KMS-11 (cell line): ENCODE data around the gene DNASE1L2.
"Not testable (repeated sequence)": the region's sequence is repeated elsewhere in the genome, so short reads cannot be mapped to it uniquely, and the experiment has no call there.

ENCODE experiments used
- H2AFZ ChIP-seq: fragments of 200-600 bp; sonication (generic); 2 replicates; pipeline ENCODE4 v1.6.1; 2016; ENCODE audit warnings: antibody characterized with exemption, mixed run types, low read depth
- H3K27ac ChIP-seq: fragments of 200-600 bp; sonication (generic); 2 replicates; pipeline ENCODE4 v1.6.1; 2016; ENCODE audit warnings: mild to moderate bottlenecking, mixed run types
- H3K27me3 ChIP-seq: fragments of 200-600 bp; sonication (generic); 2 replicates; pipeline ENCODE4 v1.6.1; 2017; ENCODE audit warnings: mild to moderate bottlenecking, low read depth, mixed run types, moderate library complexity; ENCODE audit not compliant: insufficient read depth
- H3K36me3 ChIP-seq: fragments of 200-600 bp; sonication (generic); 2 replicates; pipeline ENCODE4 v1.6.1; 2017; ENCODE audit warnings: mild to moderate bottlenecking, mixed run types; ENCODE audit not compliant: insufficient read depth
- H3K4me1 ChIP-seq: fragments of 200-600 bp; sonication (generic); 2 replicates; pipeline ENCODE4 v1.6.1; 2016; ENCODE audit warnings: mild to moderate bottlenecking, low read depth, mixed run types; ENCODE audit not compliant: poor library complexity, severe bottlenecking
- H3K4me2 ChIP-seq: fragments of 200-600 bp; sonication (generic); 2 replicates; pipeline ENCODE4 v1.7.0; 2016; ENCODE audit warnings: mild to moderate bottlenecking, mixed run types
- H3K4me3 ChIP-seq: fragments of 200-600 bp; sonication (generic); IDR thresholded peaks from 2 replicates; pipeline ENCODE4 v1.6.1; 2017; ENCODE audit warnings: low read depth, low read length, mixed read lengths; ENCODE audit not compliant: insufficient read depth
- H3K79me2 ChIP-seq: fragments of 200-600 bp; sonication (generic); 2 replicates; pipeline ENCODE4 v1.6.1; 2016; ENCODE audit warnings: low read depth, mixed run types; ENCODE audit not compliant: insufficient read depth
- H3K9ac ChIP-seq: fragments of 200-600 bp; sonication (generic); 2 replicates; pipeline ENCODE4 v1.6.1; 2016; ENCODE audit warnings: mild to moderate bottlenecking, mixed run types
- H4K20me1 ChIP-seq: fragments of 200-600 bp; sonication (generic); 2 replicates; pipeline ENCODE4 v1.6.1; 2016; ENCODE audit warnings: mild to moderate bottlenecking, mixed run types; ENCODE audit not compliant: insufficient read depth
- CTCF ChIP-seq: fragments of 200-600 bp; sonication (generic); conservative IDR thresholded peaks from 2 replicates; pipeline ENCODE4 v1.6.1; 2017; ENCODE audit warnings: low read depth, mild to moderate bottlenecking, antibody characterized with exemption, low read length, moderate library complexity, mixed read lengths

The DNASE1L2 gene

DNA sequence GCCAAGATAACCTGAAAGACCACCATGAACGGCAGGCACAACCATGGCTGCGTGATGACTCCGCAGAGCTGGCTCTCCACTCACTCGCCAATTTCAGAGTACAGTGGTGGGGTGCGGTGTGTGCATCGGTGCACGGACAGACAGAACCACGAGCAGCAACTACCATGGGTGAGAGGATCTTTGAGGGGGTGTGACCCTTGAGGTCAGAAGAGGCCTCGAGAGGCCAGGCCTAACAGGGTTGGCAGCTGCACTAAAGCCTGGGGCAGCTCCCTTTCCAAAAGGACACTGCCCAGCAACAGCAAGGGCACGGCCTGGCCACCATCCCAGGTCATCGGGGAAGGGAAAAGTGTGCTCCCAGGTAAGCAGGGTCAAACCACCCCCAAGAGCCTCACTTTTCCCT, 17.0 kb downstream of the DNASE1L2 start:
- H3K4me2 ChIP-seq, result no peak overlapping the region
- H3K27ac ChIP-seq, result peak overlapping the region; percentile 88; the same call in 1 of the 2 replicates
- H3K4me3 ChIP-seq, result no peak overlapping the region
- no peak overlapping the region for H3K9ac ChIP-seq
- peaks cover 29% of the 10 kb centered on the region for H3K4me1 ChIP-seq
- H2AFZ ChIP-seq, result no peak overlapping the region
- H3K36me3 ChIP-seq, result peaks cover 32% of the 10 kb centered on the region; the same call in 1 of the 2 replicates
- H3K27me3 ChIP-seq, result no peaks in the 10 kb centered on the region
- no peak for TF ChIP-seq CTCF
- H3K79me2 ChIP-seq, result peaks cover 31% of the 10 kb centered on the region
- H4K20me1 ChIP-seq, result no peaks in the 10 kb centered on the region

DNA sequence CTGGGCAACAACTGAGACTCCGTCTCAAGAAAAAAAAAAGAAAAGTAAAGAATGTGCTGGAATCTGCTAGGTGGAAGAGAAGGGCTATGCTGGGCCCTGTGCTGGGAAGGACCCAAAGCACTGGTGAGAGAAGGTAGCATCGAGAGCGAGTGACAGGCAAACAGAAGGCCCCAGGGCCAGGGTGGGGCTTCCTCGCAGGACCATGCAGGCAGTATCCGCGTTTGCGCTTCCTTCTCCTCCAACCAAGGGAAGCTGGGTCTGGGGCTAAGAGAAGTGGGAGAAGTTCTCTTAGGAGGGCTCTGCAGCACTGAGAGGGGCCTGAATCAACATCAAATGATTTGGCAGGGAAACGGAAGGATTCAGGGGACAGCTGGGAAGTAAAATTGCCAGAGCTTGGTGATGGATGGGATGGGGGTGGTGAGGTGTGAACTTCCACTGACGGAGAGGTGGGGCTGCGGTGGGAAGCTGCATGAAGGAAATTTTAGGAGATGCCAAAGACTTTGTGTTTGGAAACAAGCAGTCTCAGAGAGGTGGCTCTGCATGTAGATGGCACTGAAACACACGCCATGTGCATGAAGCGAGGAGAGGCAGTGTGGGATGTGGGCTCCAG, 20.4 kb downstream of the DNASE1L2 start:
- Histone ChIP-seq H3K36me3 (peaks cover 42% of the 10 kb centered on the region; the same call in 1 of the 2 replicates), H3K4me2 (no peak overlapping the region), H4K20me1 (no peaks in the 10 kb centered on the region), H3K27me3 (no peaks in the 10 kb centered on the region), H3K4me3 (no peak overlapping the region), H3K4me1 (peaks cover 14% of the 10 kb centered on the region), H3K79me2 (peaks cover 34% of the 10 kb centered on the region; the same call in 1 of the 2 replicates), H3K27ac (no peak overlapping the region), H3K9ac (no peak overlapping the region), H2AFZ (no peak overlapping the region)
- no peak for TF ChIP-seq CTCF

DNA sequence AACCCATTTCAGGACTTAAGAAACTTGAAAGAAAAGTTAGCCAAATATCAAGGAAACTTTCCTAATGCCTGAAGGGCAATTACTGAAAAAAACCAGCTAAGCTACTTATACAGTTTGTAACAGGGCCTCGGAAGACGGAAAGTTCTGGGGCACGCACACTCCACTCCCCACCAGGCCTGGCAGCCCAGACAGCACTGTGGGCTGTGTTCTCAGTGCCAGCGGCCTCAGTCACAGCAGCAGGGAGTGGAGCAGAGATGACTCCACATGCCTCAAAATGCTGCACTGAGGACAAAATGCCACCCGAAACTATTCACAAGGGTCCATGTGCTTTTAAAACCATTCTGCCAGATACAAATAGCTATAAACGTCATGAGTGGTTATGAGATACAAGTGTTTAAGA, 21.5 kb downstream of the DNASE1L2 start:
- no peak overlapping the region for H3K27ac ChIP-seq
- no peak overlapping the region for H2AFZ ChIP-seq
- H4K20me1 ChIP-seq, result no peaks in the 10 kb centered on the region
- peaks cover 3% of the 10 kb centered on the region for H3K4me1 ChIP-seq
- H3K4me3 ChIP-seq, result no peak overlapping the region
- 0 out of 2 replicates have a peak, but pooled peaks cover 6% of the 10 kb centered on the region for H3K27me3 ChIP-seq
- TF ChIP-seq CTCF, result no peak
- H3K4me2 ChIP-seq, result no peak overlapping the region
- H3K9ac ChIP-seq, result no peak overlapping the region
- H3K79me2 ChIP-seq, result peaks cover 45% of the 10 kb centered on the region; the same call in 1 of the 2 replicates
- H3K36me3 ChIP-seq, result peaks cover 51% of the 10 kb centered on the region; the same call in 1 of the 2 replicates

DNA sequence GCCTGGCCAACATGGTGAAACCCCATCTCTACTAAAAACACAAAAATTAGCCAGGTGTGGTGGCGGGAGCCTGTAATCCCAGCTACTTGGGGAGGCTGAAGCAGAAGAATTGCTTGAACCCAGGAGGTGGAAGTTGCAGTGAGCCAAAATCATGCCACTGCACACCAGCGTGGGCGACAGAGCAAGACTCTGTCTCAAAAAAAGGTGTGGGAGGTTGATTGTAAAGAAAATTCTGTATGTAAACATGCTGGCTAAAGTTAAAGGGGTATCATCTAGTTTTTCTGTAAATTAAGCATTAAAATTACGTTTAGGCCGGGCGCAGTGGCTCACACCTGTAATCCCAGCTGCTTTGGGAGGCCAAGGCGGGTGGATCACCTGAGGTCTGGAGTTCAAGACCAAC, 22.3 kb downstream of the DNASE1L2 start:
- H3K4me2 ChIP-seq, H3K9ac ChIP-seq, H3K4me3 ChIP-seq, H3K4me1 ChIP-seq, H2AFZ ChIP-seq, H3K27me3 ChIP-seq, H3K27ac ChIP-seq, H4K20me1 ChIP-seq: not testable (repeated sequence)
- Histone ChIP-seq H3K79me2 (peaks cover 53% of the 10 kb centered on the region), H3K36me3 (peaks cover 53% of the 10 kb centered on the region; the same call in 1 of the 2 replicates)

- Histone ChIP-seq H3K4me1 (peaks cover 6% of the 10 kb centered on the region), H3K27ac (no peak overlapping the region), H2AFZ (no peak overlapping the region), H3K4me3 (no peak overlapping the region), H3K4me2 (no peak overlapping the region), H3K79me2 (peaks cover 70% of the 10 kb centered on the region), H4K20me1 (peaks cover 21% of the 10 kb centered on the region), H3K27me3 (0 out of 2 replicates have a peak, but pooled peaks cover 6% of the 10 kb centered on the region), H3K9ac (no peak overlapping the region), H3K36me3 (peaks cover 43% of the 10 kb centered on the region; the same call in 1 of the 2 replicates)
- no peak for TF ChIP-seq CTCF
Observed at GRCh38 chr16:2260250-2260649, 24.0 kb downstream of the DNASE1L2 start.

- peaks cover 33% of the 10 kb centered on the region for H4K20me1 ChIP-seq
- H3K36me3 ChIP-seq, result peaks cover 24% of the 10 kb centered on the region; the same call in 1 of the 2 replicates
- peaks cover 93% of the 10 kb centered on the region for H3K79me2 ChIP-seq
- H3K4me3 ChIP-seq, H2AFZ ChIP-seq, H3K4me2 ChIP-seq, H3K27ac ChIP-seq, H3K9ac ChIP-seq, H3K27me3 ChIP-seq: not testable (repeated sequence)
- H3K4me1 ChIP-seq, result peaks cover 20% of the 10 kb centered on the region
Observed at GRCh38 chr16:2263026-2263425, 26.8 kb downstream of the DNASE1L2 start.

DNA sequence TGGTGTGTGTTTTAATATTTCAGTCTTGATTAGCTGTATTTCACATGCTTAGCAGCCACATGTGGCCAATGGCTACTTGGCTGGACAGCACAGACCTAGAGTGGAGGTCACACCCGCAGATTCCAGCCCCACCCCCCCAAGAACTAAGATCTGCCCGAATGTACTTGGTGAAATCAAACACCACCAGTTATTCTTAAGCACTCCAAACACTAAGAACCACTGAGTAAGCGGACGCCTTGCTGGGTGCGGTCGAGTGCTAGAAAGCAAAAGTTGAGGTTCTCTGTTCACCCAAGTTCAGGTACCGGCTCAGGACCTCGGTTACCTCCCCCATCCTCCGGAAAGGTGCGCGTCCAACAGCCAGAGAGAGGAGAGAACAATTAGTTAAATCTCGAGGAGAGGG, 30.6 kb downstream of the DNASE1L2 start:
- H4K20me1 ChIP-seq, result peaks cover 33% of the 10 kb centered on the region
- H3K4me2 ChIP-seq, result peak overlapping the region; percentile 84
- H3K27me3 ChIP-seq, result not testable (repeated sequence)

More for the DNA sequence above, 30.6 kb downstream of the DNASE1L2 start:
- peak overlapping the region; percentile 89 for H3K9ac ChIP-seq
- H3K4me1 ChIP-seq, result peaks cover 32% of the 10 kb centered on the region
- H3K79me2 ChIP-seq, result peaks cover 60% of the 10 kb centered on the region
- H3K27ac ChIP-seq, result peak overlapping the region; percentile 89; the same call in 1 of the 2 replicates
- not testable (repeated sequence) for H3K36me3 ChIP-seq, H3K4me3 ChIP-seq, H2AFZ ChIP-seq
